Thyroid gland (tissue), 4 donors: ENCODE results near the gene TUFT1. TPM values are rescaled to one million over a fixed set of nuclear protein-coding genes. Genes with fewer than 3 reads are reported as not detected.
A peak's percentile ranks its signal among the peaks of the same experiment; 100 is the strongest.

Experiments used
- DNase-seq, 2 donors: peaks; one replicate each; pipeline ENCODE4 v3.0.0-alpha.2; 2019
- H3K27ac ChIP-seq, 3 donors: fragments of 200-600 bp; sonication (generic); 1 replicate in 2 of 3; 2 replicates in 1 of 3; pipeline ENCODE4 v1.5.1; 2016 to 2019; ENCODE audit warnings: mild to moderate bottlenecking in 1 of 3, moderate library complexity in 1 of 3
- H3K27me3 ChIP-seq: fragments of 200-600 bp; sonication (generic); one replicate; pipeline ENCODE4 v1.5.1; 2019
- H3K36me3 ChIP-seq, 2 donors: fragments of 200-600 bp; sonication (generic); one replicate each; pipeline ENCODE4 v1.5.1; 2016 to 2019
- H3K4me1 ChIP-seq, 2 donors: fragments of 200-600 bp; sonication (generic); one replicate each; pipeline ENCODE4 v1.5.1; 2017 to 2019
- H3K4me3 ChIP-seq, 3 donors: fragments of 200-600 bp; sonication (generic); replicated peaks in 1 of 3; 1 replicate in 2 of 3; 2 replicates in 1 of 3; pipeline ENCODE4 v1.5.1; 2016; ENCODE audit warnings: mild to moderate bottlenecking in 1 of 3
- H3K9me3 ChIP-seq: fragments of 200-600 bp; sonication (generic); one replicate; pipeline ENCODE4 v1.5.1; 2017
- CTCF ChIP-seq, 6 experiments: fragments of 200-600 bp in 3 of 6; fragments of 450-650 bp in 3 of 6; sonication (generic) in 3 of 6; IDR thresholded peaks; one replicate each; pipeline ENCODE4 v1.5.1; 2016 to 2019; ENCODE audit warnings: antibody characterized with exemption in 6 of 6, mild to moderate bottlenecking in 2 of 6, inconsistent platforms in 1 of 6, moderate library complexity in 1 of 6
- POLR2A ChIP-seq, 2 donors: fragments of 450-650 bp; IDR thresholded peaks; one replicate each; pipeline ENCODE4 v1.6.1; 2017; ENCODE audit warnings: antibody characterized with exemption in 2 of 2, mild to moderate bottlenecking in 2 of 2, moderate library complexity in 1 of 2
- whole genome bisulfite sequencing, 2 donors: methylation state at CpG; one replicate each; pipeline ENCODE4 v1.1.5; 2017; 5-methylcytosine and 5-hydroxymethylcytosine counted together
- intact Hi-C: fragments of 100-400 bp; cut with DNase I; formaldehyde crosslinking; loops from one replicate; pipeline ENCODE4 v1.15.1; 2023
- total RNA-seq, 4 donors: library from RNA; depleted of rRNA; stranded (reverse); fragments of >200 nt; gene quantifications; one replicate each; pipeline ENCODE4 v1.2.3, GENCODE V29; 2016

Gene TUFT1
- total RNA-seq, 4 donors from 2014 or later, result 4.0 to 8.8 (median 5.0) TPM

- H3K4me3 ChIP-seq, result no peak overlapping the region
- intact Hi-C loops, result no loop called here
- TF ChIP-seq CTCF (IDR thresholded peaks at IDR 0.05), result no peak
- TF ChIP-seq POLR2A (IDR thresholded peaks at IDR 0.05), result no peak
- no peak for DNase-seq
- H3K9me3 ChIP-seq, result no peaks in the 10 kb centered on the region
- H3K4me1 ChIP-seq, result peaks cover 4 to 8% of the 10 kb centered on the region in 2 donors
- no peak overlapping the region for H3K27ac ChIP-seq
- 97 to 100% methylated on average over 2 of the region's 2 CpGs for WGBS, 2 donors
- no peaks in the 10 kb centered on the region for H3K27me3 ChIP-seq
- H3K36me3 ChIP-seq, result peaks cover 0 to 8% of the 10 kb centered on the region in 2 donors
These were observed 37.1 kb downstream of the TUFT1 start for GRCh38 chr1:151577173-151577572.

- Histone ChIP-seq H3K27ac (no peak overlapping the region), H3K27me3 (no peaks in the 10 kb centered on the region), H3K36me3 (peaks cover 0 to 8% of the 10 kb centered on the region in 2 donors), H3K4me3 (no peak overlapping the region), H3K9me3 (no peaks in the 10 kb centered on the region), H3K4me1 (peaks cover 16 to 20% of the 10 kb centered on the region in 2 donors)
- intact Hi-C loops, result no loop called here
- DNase-seq, result no peak
- 97 to 98% methylated on average over 1 of the region's 1 CpG for WGBS, 2 donors
- TF ChIP-seq POLR2A (IDR thresholded peaks at IDR 0.05) (no peak), CTCF (IDR thresholded peaks at IDR 0.05) (no peak)
These were observed 38.8 kb downstream of the TUFT1 start for GRCh38 chr1:151578941-151579340.

- no peak overlapping the region for H3K27ac ChIP-seq
- peaks cover 0 to 8% of the 10 kb centered on the region in 2 donors for H3K36me3 ChIP-seq
- TF ChIP-seq CTCF (IDR thresholded peaks at IDR 0.05), result no peak
- TF ChIP-seq POLR2A (IDR thresholded peaks at IDR 0.05), result no peak
- no peaks in the 10 kb centered on the region for H3K27me3 ChIP-seq
- H3K4me1 ChIP-seq, result peaks cover 16 to 24% of the 10 kb centered on the region in 2 donors
- intact Hi-C loops, result loop anchor here (10.0 kb wide), 1 partner anchor 245 kb away; no protein-coding TSS in a partner anchor
- no peak overlapping the region for H3K4me3 ChIP-seq
- H3K9me3 ChIP-seq, result no peaks in the 10 kb centered on the region
- DNase-seq, result no peak
- 74 to 79% methylated on average over 8 of the region's 8 CpGs for WGBS, 2 donors
These were observed 39.5 kb downstream of the TUFT1 start for GRCh38 chr1:151579436-151580225.

DNA sequence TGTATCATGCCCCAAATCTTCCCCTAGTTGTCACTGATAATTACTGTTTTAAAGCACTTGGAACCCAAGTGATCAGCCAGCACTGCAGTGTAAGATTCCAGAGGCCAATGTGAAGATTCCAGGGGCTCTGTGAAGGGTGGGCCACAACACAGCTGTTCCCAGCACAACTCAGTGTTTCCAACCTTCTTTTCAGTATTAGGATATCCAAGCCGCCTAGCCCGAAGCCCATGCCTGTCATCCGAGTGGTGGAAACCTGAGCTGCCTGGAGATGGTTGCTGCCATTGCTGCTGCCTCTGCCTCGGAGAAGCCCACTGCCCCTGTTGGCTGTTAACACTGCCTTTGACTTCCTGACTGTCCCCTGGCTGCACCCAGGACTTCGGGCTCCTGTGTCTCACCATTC is 41.3 kb downstream of the TUFT1 start:
- no peak overlapping the region for H3K4me3 ChIP-seq
- H3K4me1 ChIP-seq, result peaks cover 16 to 31% of the 10 kb centered on the region in 2 donors
- 78 to 84% methylated on average over 5 of the region's 5 CpGs for WGBS, 2 donors
- peak overlapping the region in 1 of 3 donors; percentile 47 for H3K27ac ChIP-seq
- TF ChIP-seq CTCF (IDR thresholded peaks at IDR 0.05), result no peak
- TF ChIP-seq POLR2A (IDR thresholded peaks at IDR 0.05), result no peak
- DNase-seq, result no peak
- no peaks in the 10 kb centered on the region for H3K27me3 ChIP-seq
- H3K9me3 ChIP-seq, result no peaks in the 10 kb centered on the region
- peaks cover 0 to 8% of the 10 kb centered on the region in 2 donors for H3K36me3 ChIP-seq
- intact Hi-C loops, result loop anchor here (10.0 kb wide), 1 partner anchor 243 kb away; no protein-coding TSS in a partner anchor

GRCh38 chr1:151581921-151582320 is 41.8 kb downstream of the TUFT1 start:
- H3K4me3 ChIP-seq, result no peak overlapping the region
- H3K9me3 ChIP-seq, result no peaks in the 10 kb centered on the region
- H3K36me3 ChIP-seq, result peaks cover 0 to 8% of the 10 kb centered on the region in 2 donors
- peaks cover 16 to 31% of the 10 kb centered on the region in 2 donors for H3K4me1 ChIP-seq
- 40 to 44% methylated on average over 1 of the region's 1 CpG for WGBS, 2 donors
- DNase-seq, result peak; percentile 35 to 42
- TF ChIP-seq CTCF (IDR thresholded peaks at IDR 0.05) (no peak), POLR2A (IDR thresholded peaks at IDR 0.05) (no peak)
- H3K27me3 ChIP-seq, result no peaks in the 10 kb centered on the region
- H3K27ac ChIP-seq, result peak overlapping the region; percentile 47 to 58 (median 55)
- intact Hi-C loops, result loop anchor here (10.0 kb wide), 1 partner anchor 243 kb away; no protein-coding TSS in a partner anchor
